HG03139 (cell line): Measurements from ENCODE around the gene MSTO1.
"Not testable (repeated sequence)": the region's sequence is repeated elsewhere in the genome, so short reads cannot be mapped to it uniquely, and the experiment has no call there.

Source experiments
- ATAC-seq: cut with Tn5 transposase; IDR thresholded peaks from one replicate; pipeline ENCODE4 v1.9.1; 2021; ENCODE audit not compliant: unreplicated experiment

Gene MSTO1

GRCh38 chr1:155609515-155610256 is at the start of gene MSTO1:
Gene MSTO1 (plus strand): TSS chr1:155610218. CDS start chr1:155610249, 31 bp downstream.
- peak; percentile 90 for ATAC-seq

GRCh38 chr1:155561779-155562580 is 48.0 kb upstream of the MSTO1 start:
- peak; percentile 20 for ATAC-seq

DNA sequence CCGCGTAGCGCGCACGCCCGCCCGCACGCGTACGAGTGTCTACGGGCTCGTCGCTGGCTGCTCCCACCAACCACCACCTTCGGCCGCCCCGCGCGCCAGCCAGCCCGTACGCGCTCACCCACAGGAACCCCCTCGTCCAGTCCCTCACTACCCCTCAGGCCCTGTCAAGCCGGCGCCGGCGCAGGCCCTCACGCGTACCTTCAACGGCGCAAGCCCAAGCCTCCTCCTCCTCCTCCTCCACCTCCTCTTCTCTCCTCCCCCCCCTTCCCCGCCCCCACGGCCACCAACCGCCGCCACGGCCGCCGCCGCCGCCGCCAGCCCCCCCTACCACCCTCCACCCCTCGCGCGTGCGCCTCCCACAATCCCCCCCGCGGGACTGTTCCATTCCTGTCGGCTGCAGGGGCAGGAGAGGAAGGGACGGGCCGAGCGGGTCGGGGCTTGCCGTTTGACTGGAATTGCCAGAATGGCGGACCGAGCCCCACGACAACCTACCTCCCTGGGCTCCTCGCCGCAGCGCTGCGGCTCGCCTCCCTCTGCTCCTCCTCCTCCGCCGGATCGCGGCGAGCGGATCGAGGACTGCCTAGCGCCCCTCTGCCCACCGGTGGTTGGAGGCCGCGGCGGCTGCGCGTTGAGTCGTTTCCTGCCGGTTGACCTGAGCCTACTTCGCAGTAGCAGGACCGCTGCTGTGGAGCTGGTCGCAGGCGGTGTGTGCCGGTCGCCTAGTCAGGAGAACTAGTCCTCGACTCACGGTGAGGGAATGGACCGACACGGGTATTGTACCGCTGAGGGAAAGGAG is 47.2 kb upstream of the MSTO1 start, which contains the start of gene ASH1L:
Gene ASH1L, minus strand, starts transcription at position 223 of the 796 bp plus-strand sequence. CDS start 41,284 bp downstream, outside the sequence.
- ATAC-seq: peak; percentile 66

GRCh38 chr1:155563377-155564022 is 46.5 kb upstream of the MSTO1 start:
- not testable (repeated sequence) for ATAC-seq

DNA sequence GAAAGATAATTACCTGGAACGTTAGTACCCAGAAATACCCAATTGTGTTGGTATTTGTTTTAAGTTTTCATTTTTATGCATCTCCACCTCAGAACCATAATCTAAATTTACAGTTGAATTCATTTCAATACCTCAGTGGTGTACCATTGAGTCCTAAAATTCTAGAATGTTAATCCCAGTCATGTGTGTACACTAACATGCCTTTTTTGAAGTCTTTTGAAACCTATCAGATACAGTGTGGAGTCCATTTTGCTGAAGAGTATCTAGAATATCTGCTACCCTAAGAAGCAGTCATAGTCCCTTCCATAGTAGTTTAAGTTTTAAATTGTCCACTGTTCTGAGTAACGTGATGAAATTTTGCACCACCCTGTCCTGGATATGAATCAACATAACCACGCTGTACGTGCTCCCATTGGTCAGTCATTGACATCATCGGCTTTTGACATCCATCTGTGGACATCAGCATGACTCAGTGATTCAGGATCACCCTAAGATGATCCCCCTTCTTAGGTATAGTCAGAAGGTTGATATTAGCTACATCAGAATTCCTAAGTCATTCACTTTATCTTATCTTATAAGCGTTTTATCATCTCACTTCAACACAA is 39.9 kb upstream of the MSTO1 start:
- no peak for ATAC-seq

DNA sequence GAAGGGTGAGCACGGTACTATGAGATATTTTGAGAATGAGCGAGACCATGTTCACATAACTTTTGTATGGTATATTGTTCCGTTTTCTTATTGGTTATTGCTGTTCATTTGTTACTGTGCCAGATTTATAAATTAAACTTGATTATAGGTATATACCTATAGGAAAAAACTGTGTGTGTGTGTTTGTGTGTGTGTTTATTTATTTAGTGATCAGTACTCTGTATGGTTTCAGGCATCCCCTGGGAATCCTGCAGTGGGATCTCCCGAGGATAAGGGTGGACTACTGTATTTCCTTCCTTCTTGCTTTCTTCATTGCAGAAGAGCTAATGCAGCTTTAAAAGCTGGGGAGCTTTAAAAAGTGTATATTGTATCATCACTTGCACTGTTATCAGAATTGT is 39.4 kb upstream of the MSTO1 start:
- ATAC-seq: no peak

- no peak for ATAC-seq
These were observed 35.9 kb upstream of the MSTO1 start for GRCh38 chr1:155574077-155574476.

GRCh38 chr1:155575608-155576007 is 34.4 kb upstream of the MSTO1 start:
- ATAC-seq: not testable (repeated sequence)

DNA sequence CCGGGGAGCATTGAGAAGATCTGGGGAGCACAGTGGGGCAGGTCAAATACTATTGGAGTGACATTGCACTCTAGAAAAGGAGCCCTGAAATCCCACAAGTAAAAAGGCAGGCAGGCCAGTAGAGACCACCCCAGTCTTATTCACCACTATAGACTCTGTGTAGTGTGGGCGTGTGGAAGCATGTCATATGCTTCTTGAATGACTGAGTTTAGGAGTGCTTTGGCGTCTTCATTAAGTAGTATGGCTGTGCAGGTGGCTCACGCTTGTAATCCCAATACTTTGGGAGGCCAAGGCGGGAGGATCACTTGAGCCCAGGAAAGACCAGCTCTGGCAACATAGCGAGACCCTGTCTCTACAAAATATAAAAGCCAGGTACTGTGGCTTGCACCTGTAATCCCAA is 26.2 kb upstream of the MSTO1 start:
- ATAC-seq: not testable (repeated sequence)

- not testable (repeated sequence) for ATAC-seq
These were observed 20.7 kb upstream of the MSTO1 start for GRCh38 chr1:155589282-155589681.

DNA sequence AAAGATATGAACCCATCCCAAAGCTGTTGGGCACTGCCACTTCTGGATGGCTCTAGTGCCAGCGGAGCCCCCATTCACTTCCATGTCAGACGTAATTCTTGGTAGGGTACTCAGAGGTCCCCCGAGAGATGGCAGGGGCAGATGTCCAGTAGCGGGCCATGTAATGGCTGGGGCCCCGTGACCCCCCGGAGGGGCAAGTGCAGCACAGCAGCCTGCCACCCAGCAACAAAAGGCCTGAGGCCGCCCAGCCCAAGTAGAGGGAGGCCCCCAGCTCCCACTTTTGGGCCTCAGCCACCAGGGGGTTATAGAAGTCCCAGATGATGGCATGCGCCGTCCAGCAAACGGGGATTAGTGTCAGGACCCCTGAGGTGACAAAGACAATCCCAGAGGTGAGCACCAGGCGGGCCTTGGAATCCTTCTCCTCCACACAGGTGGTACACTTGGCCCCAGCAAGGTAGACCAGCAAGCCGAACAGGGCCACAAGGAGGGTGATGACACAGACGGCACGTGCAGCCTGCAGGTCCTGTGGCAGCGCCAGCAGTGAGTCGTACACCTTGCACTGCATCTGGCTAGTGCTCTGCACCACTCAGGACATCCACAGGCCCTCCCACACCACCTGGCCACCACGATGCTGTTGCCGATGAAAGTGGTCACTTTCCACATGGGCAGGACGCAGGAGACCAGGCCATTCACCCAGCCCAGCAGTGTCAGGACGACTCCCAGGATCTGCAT is 19.3 kb upstream of the MSTO1 start:
- not testable (repeated sequence) for ATAC-seq

- no peak for ATAC-seq
These were observed 18.2 kb upstream of the MSTO1 start for GRCh38 chr1:155591770-155592169.

- ATAC-seq: not testable (repeated sequence)
These were observed 14.0 kb upstream of the MSTO1 start for GRCh38 chr1:155595877-155596474.

DNA sequence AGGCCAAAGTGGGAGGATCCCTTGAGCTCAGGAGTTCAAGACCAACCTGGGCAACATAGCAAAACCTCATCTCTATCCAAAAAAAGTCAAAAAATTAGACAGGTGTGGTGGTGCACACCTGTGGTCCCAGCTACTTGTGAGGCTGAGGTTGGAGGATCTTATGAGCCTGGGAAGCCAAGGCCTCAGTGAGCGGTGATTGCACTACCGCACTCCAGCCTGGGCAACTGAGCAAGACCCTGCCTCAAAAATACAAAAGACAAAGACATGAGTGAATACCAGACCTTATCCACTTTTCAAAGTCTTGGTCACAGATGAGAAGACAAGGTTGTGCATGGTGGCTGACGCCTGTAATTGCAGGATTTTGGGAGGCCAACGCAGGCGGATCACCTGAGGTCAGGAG is 13.2 kb upstream of the MSTO1 start:
- no peak for ATAC-seq

DNA sequence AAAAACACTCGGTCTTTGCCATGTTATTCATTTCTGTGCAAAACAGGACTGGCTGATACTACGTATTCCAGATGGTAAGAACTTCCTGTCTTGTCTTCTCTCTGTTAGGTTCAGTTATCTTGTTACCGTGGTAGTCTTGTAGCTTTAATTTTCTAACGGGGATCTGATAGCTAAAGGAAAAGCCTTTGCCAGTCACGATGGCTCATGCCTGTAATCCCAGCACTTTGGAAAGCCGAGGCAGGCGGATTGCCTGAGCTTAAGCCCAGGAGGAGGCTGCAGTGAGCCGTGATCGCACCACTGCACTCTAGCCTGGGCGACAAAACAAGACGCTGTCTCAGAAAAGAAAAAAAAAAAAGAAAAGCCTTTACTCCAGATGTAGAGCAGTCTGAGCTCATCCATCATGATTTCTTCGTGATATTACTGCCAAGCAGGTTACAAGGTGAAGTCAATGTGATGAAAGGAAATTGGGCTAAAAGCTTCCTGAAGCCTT is 11.1 kb upstream of the MSTO1 start:
- no peak for ATAC-seq

- ATAC-seq: not testable (repeated sequence)
These were observed 10.0 kb upstream of the MSTO1 start for GRCh38 chr1:155599828-155600572.

DNA sequence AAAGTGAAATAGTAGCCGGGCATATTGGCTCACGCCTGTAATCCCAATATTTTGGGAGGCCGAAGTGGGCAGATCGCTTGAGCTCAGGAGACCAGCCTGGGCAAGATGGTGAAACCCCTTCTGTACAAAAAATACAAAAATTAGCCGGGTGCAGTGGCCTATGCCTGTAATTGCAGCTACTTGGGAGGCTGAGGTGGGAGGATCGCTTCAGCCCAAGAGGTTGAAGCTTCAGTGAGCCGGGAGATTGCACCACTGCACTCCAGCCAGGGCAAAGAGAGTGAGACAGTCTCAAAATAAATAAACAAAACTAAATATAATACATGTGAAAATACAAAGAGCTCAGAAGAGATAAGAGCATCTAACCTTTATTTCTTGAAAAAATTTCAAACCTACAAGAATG is 2.3 kb upstream of the MSTO1 start:
- no peak for ATAC-seq

- ATAC-seq: no peak
These were observed 1.2 kb upstream of the MSTO1 start for GRCh38 chr1:155608888-155609225.
